ENCODE data around the gene BANF2. TPM values are rescaled to one million over a fixed set of nuclear protein-coding genes. Genes with fewer than 3 reads are reported as not detected.
A peak's percentile ranks its signal among the peaks of the same experiment; 100 is the strongest.

BANF2 gene
- total and polyA plus RNA-seq, 2 of the 13 experiments (the other 11 are each of a cell fraction or from before 2014, with no cell fraction given): 0.35 TPM; not detected in 1

- TF ChIP-seq DZIP1 (CRISPR knock-in tag; IDR thresholded peaks at IDR 0.05) (no peak), U2AF2 (IDR thresholded peaks at IDR 0.05; ENCODE audit: low read depth, low read length) (no peak), TBX2 (CRISPR knock-in tag; IDR thresholded peaks at IDR 0.05; ENCODE audit: borderline replicate concordance) (no peak), EED (CRISPR knock-in tag; IDR thresholded peaks at IDR 0.05) (peak; percentile 62; the same call in 1 of the 2 replicates), HNRNPK (IDR thresholded peaks at IDR 0.05; ENCODE audit: low read depth, low read length, poor library complexity, severe bottlenecking) (no peak), HNF1A (IDR thresholded peaks at IDR 0.05; ENCODE audit: low read depth) (no peak), HNF1A (CRISPR knock-in tag; IDR thresholded peaks at IDR 0.05; ENCODE audit: borderline replicate concordance) (no peak), ZNF264 (CRISPR knock-in tag; IDR thresholded peaks at IDR 0.05) (no peak), ZNF891 (CRISPR knock-in tag; IDR thresholded peaks at IDR 0.05) (no peak), ZNF318 (CRISPR knock-in tag; IDR thresholded peaks at IDR 0.05) (0 out of 2 replicates have a peak, but pooled peaks have one; percentile 31), NFYB (CRISPR knock-in tag; IDR thresholded peaks at IDR 0.05) (no peak), SCMH1 (CRISPR knock-in tag; IDR thresholded peaks at IDR 0.05; ENCODE audit: borderline replicate concordance) (no peak), RBAK (CRISPR knock-in tag; IDR thresholded peaks at IDR 0.05) (no peak)
Measured at GRCh38 chr20:17709361-17710293, 9.9 kb downstream of the BANF2 start (continued).

All from HepG2 (cell line).